ENCODE results near the gene SLC4A8. TPM values are rescaled to one million over a fixed set of nuclear protein-coding genes. Genes with fewer than 3 reads are reported as not detected.

Gene SLC4A8
- total RNA-seq, 1 experiment from 2014 or later: 0.89 TPM

DNA sequence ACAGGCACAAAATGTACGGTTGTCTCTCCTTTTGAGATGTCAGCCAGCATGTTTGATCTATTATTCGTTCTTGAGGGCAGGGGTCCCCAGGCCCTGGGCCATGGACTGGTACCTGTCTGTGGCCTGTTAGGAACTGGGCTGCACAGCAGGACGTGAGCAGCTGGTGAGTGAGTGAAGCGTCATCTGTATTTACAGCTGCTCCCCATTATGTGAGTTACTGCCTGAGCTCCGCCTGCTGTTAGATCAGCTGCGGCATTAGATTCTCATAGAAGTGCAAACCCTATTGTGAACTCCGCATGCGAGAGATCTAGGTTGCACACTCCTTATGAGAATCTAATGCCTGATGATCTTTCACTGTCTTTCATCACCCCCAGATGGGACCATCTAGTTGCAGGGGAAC is 125.0 kb downstream of the SLC4A8 start:
- Histone ChIP-seq H3K27me3 (no peaks in the 10 kb centered on the region; the same call in 1 of the 2 replicates), H3K36me3 (no peaks in the 10 kb centered on the region), H3K4me3 (no peak overlapping the region), H3K9me3 (no peaks in the 10 kb centered on the region; the same call in 1 of the 2 replicates)
- DNase-seq: peak; percentile 12

Other genes starting within 250 kb of the SLC4A8 start
- gene POU6F1, start 206.8 kb upstream of the SLC4A8 start, total RNA-seq (2014; rRNA removed; shearing (Covaris generic); ENCODE audit: low replicate concordance): 0.74 and 2.7 TPM in 2 replicates
- gene DAZAP2, start 186.0 kb upstream of the SLC4A8 start, total RNA-seq (2014; rRNA removed; shearing (Covaris generic); ENCODE audit: low replicate concordance): 102 and 192 TPM in 2 replicates
- 2.1 and 20.1 TPM in 2 replicates for gene SMAGP, start 154.4 kb upstream of the SLC4A8 start, total RNA-seq (2014; rRNA removed; shearing (Covaris generic); ENCODE audit: low replicate concordance)
- not detected in 2 replicates for gene BIN2, start 100.7 kb upstream of the SLC4A8 start, total RNA-seq (2014; rRNA removed; shearing (Covaris generic); ENCODE audit: low replicate concordance)
- not detected in 2 replicates for gene CELA1, start 78.2 kb upstream of the SLC4A8 start, total RNA-seq (2014; rRNA removed; shearing (Covaris generic); ENCODE audit: low replicate concordance)
- gene GALNT6, start 33.4 kb upstream of the SLC4A8 start, total RNA-seq (2014; rRNA removed; shearing (Covaris generic); ENCODE audit: low replicate concordance): not detected in 2 replicates
- 1.4 and 10.0 TPM in 2 replicates for gene SCN8A, start 166.4 kb downstream of the SLC4A8 start, total RNA-seq (2014; rRNA removed; shearing (Covaris generic); ENCODE audit: low replicate concordance)